Esophagus (tissue), 2 donors: ENCODE results near the gene LAMB1. TPM values are rescaled to one million over a fixed set of nuclear protein-coding genes. Genes with fewer than 3 reads are reported as not detected.
"Not testable (repeated sequence)": the region's sequence is repeated elsewhere in the genome, so short reads cannot be mapped to it uniquely, and the experiment has no call there.

Experiments used
- H3K27ac ChIP-seq, 2 donors: one replicate each; pipeline ENCODE4 v1.5.1; 2013; ENCODE audit warnings: low read depth in 2 of 2, mild to moderate bottlenecking in 2 of 2, inconsistent platforms in 1 of 2, low read length in 1 of 2, moderate library complexity in 1 of 2
- H3K27me3 ChIP-seq, 2 donors: one replicate each; pipeline ENCODE4 v1.6.1; 2013; ENCODE audit warnings: low read length in 2 of 2, control low read depth in 1 of 2, mild to moderate bottlenecking in 1 of 2; ENCODE audit not compliant: insufficient read depth in 2 of 2, control insufficient read depth in 1 of 2
- H3K36me3 ChIP-seq, 2 donors: one replicate each; pipeline ENCODE4 v1.6.1; 2013; ENCODE audit warnings: low read length in 1 of 2; ENCODE audit not compliant: control insufficient read depth in 2 of 2, insufficient read depth in 2 of 2
- H3K4me1 ChIP-seq, 2 donors: one replicate each; pipeline ENCODE4 v1.6.1; 2013; ENCODE audit warnings: low read length in 1 of 2; ENCODE audit not compliant: control insufficient read depth in 2 of 2, insufficient read depth in 2 of 2
- H3K4me3 ChIP-seq, 2 donors: one replicate each; pipeline ENCODE4 v1.5.1; 2013; ENCODE audit warnings: low read length in 2 of 2, mild to moderate bottlenecking in 2 of 2, low read depth in 1 of 2, moderate library complexity in 1 of 2
- H3K9me3 ChIP-seq, 2 donors: one replicate each; pipeline ENCODE4 v1.6.1; 2013; ENCODE audit warnings: mild to moderate bottlenecking in 2 of 2, low read depth in 1 of 2, low read length in 1 of 2, moderate library complexity in 1 of 2; ENCODE audit not compliant: control insufficient read depth in 2 of 2, insufficient read depth in 1 of 2
- WGBS, 2 donors: extraction: QIAGEN DNeasy Blood & Tissue Kit; methylation state at CpG; one replicate each; pipeline ENCODE4 v1.1.7; 2013; 5-methylcytosine and 5-hydroxymethylcytosine counted together
- polyA plus RNA-seq, 2 donors: library from polyadenylated mRNA; stranded (reverse); fragments of 200-250 nt; gene quantifications; one replicate each; pipeline ENCODE4 v1.2.3, GENCODE V29; 2013
- donor health status: healthy with polysubstance abuse.
- donor health status: Bipolar disorder and iron deficiency.

The LAMB1 gene
- polyA plus RNA-seq, 2 donors, result 25.2 to 27.5 TPM

GRCh38 chr7:107964510-107964909, 38.5 kb downstream of the LAMB1 start:
- H3K36me3 ChIP-seq, result no peaks in the 10 kb centered on the region
- H3K27me3 ChIP-seq, result no peaks in the 10 kb centered on the region
- no peak overlapping the region for H3K4me3 ChIP-seq
- WGBS, 2 donors, result 94 to 96% methylated on average over 11 of the region's 11 CpGs
- no peaks in the 10 kb centered on the region for H3K9me3 ChIP-seq
- no peaks in the 10 kb centered on the region for H3K4me1 ChIP-seq
- no peak overlapping the region for H3K27ac ChIP-seq

GRCh38 chr7:107962817-107963216, 40.1 kb downstream of the LAMB1 start:
- no peak overlapping the region for H3K4me3 ChIP-seq
- no peak overlapping the region for H3K27ac ChIP-seq
- peaks cover 3 to 4% of the 10 kb centered on the region in 2 donors for H3K4me1 ChIP-seq
- H3K9me3 ChIP-seq, result no peaks in the 10 kb centered on the region
- 91 to 97% methylated on average over 9 of the region's 9 CpGs for WGBS, 2 donors
- H3K36me3 ChIP-seq, result no peaks in the 10 kb centered on the region
- H3K27me3 ChIP-seq, result no peaks in the 10 kb centered on the region

- Histone ChIP-seq H3K9me3 (no peaks in the 10 kb centered on the region), H3K4me3 (no peak overlapping the region), H3K27ac (no peak overlapping the region), H3K4me1 (peaks cover 3 to 4% of the 10 kb centered on the region in 2 donors), H3K36me3 (no peaks in the 10 kb centered on the region), H3K27me3 (no peaks in the 10 kb centered on the region)
- WGBS, 2 donors, result 67 to 71% methylated on average over 9 of the region's 9 CpGs
These were observed 41.6 kb downstream of the LAMB1 start for GRCh38 chr7:107961405-107961804.

GRCh38 chr7:107960272-107960671, 42.7 kb downstream of the LAMB1 start:
- Histone ChIP-seq H3K9me3 (no peaks in the 10 kb centered on the region), H3K27me3 (no peaks in the 10 kb centered on the region), H3K36me3 (peaks cover 0 to 2% of the 10 kb centered on the region in 2 donors), H3K27ac (peak overlapping the region in 1 of 2 donors; percentile 44), H3K4me3 (no peak overlapping the region), H3K4me1 (peaks cover 3 to 4% of the 10 kb centered on the region in 2 donors)
- 84 to 87% methylated on average over 5 of the region's 5 CpGs for WGBS, 2 donors

GRCh38 chr7:107959527-107959898, 43.4 kb downstream of the LAMB1 start:
- Histone ChIP-seq H3K27ac (peak overlapping the region; percentile 47 to 69), H3K9me3 (no peaks in the 10 kb centered on the region), H3K27me3 (no peaks in the 10 kb centered on the region), H3K4me3 (no peak overlapping the region), H3K36me3 (peaks cover 0 to 2% of the 10 kb centered on the region in 2 donors), H3K4me1 (peaks cover 3 to 4% of the 10 kb centered on the region in 2 donors)
- WGBS, 2 donors, result 73 to 79% methylated on average over 10 of the region's 10 CpGs

- no peak overlapping the region for H3K4me3 ChIP-seq
- H3K27me3 ChIP-seq, result no peaks in the 10 kb centered on the region
- no peaks in the 10 kb centered on the region for H3K9me3 ChIP-seq
- H3K36me3 ChIP-seq, result peaks cover 0 to 2% of the 10 kb centered on the region in 2 donors
- peak overlapping the region; percentile 47 to 69 for H3K27ac ChIP-seq
- 55 to 69% methylated on average over 14 of the region's 14 CpGs for WGBS, 2 donors
- peaks cover 3 to 4% of the 10 kb centered on the region in 2 donors for H3K4me1 ChIP-seq
These were observed 44.0 kb downstream of the LAMB1 start for GRCh38 chr7:107958764-107959526.

- WGBS, 2 donors, result 77 to 84% methylated on average over 2 of the region's 2 CpGs
- no peaks in the 10 kb centered on the region for H3K9me3 ChIP-seq
- H3K4me3 ChIP-seq, result no peak overlapping the region
- H3K36me3 ChIP-seq, result peaks cover 0 to 2% of the 10 kb centered on the region in 2 donors
- no peak overlapping the region for H3K27ac ChIP-seq
- peaks cover 3 to 4% of the 10 kb centered on the region in 2 donors for H3K4me1 ChIP-seq
- H3K27me3 ChIP-seq, result no peaks in the 10 kb centered on the region
These were observed 45.5 kb downstream of the LAMB1 start for GRCh38 chr7:107957436-107957835.

- WGBS, 2 donors, result 96 to 100% methylated on average over 4 of the region's 4 CpGs
- H3K9me3 ChIP-seq, H3K36me3 ChIP-seq, H3K4me1 ChIP-seq, H3K27ac ChIP-seq, H3K4me3 ChIP-seq, H3K27me3 ChIP-seq: not testable (repeated sequence)
These were observed 46.0 kb downstream of the LAMB1 start for GRCh38 chr7:107956950-107957349.

- no peaks in the 10 kb centered on the region for H3K9me3 ChIP-seq
- WGBS, 2 donors, result 85 to 87% methylated on average over 5 of the region's 5 CpGs
- H3K4me1 ChIP-seq, result peaks cover 3 to 9% of the 10 kb centered on the region in 2 donors
- H3K4me3 ChIP-seq, result no peak overlapping the region
- no peaks in the 10 kb centered on the region for H3K27me3 ChIP-seq
- H3K36me3 ChIP-seq, result peaks cover 0 to 6% of the 10 kb centered on the region in 2 donors
- H3K27ac ChIP-seq, result no peak overlapping the region
These were observed 47.6 kb downstream of the LAMB1 start for GRCh38 chr7:107955394-107955793.

- H3K9me3 ChIP-seq, result no peaks in the 10 kb centered on the region
- WGBS, 2 donors, result 84 to 88% methylated on average over 2 of the region's 2 CpGs
- no peak overlapping the region for H3K27ac ChIP-seq
- peaks cover 0 to 5% of the 10 kb centered on the region in 2 donors for H3K4me1 ChIP-seq
- H3K36me3 ChIP-seq, result peaks cover 0 to 6% of the 10 kb centered on the region in 2 donors
- H3K4me3 ChIP-seq, result no peak overlapping the region
- H3K27me3 ChIP-seq, result no peaks in the 10 kb centered on the region
These were observed 49.0 kb downstream of the LAMB1 start for GRCh38 chr7:107953924-107954303.
